Sciatic nerve (tissue), 2 donors: ENCODE measurements around the gene RASGRP3. TPM values are rescaled to one million over a fixed set of nuclear protein-coding genes. Genes with fewer than 3 reads are reported as not detected.

Experiments
- ATAC-seq: fragments of 200-7000 bp; cut with Tn5 transposase; one replicate; pipeline ENCODE4 v1.9.1; 2020; ENCODE audit warnings: mild to moderate bottlenecking, moderate library complexity
- DNase-seq: peaks from one replicate; pipeline ENCODE4 v3.0.0-alpha.2; 2020; ENCODE audit warnings: low spot score
- intact Hi-C: fragments of 100-400 bp; cut with DNase I; formaldehyde crosslinking; loops from one replicate; pipeline ENCODE4 v1.14.2; 2022
- total RNA-seq: library from RNA; stranded (reverse); fragmentation: NEBNext Ultra II Directional; extraction: Animal tissue kit (Norgen Biotek cat#: 25700); gene quantifications from one replicate; pipeline ENCODE4 v1.2.1, GENCODE V29; 2021
- donor health status: DM: no; HTN: no; CAD: no.
- donor health status: DM: no; HTN: no; CAD: no.

The RASGRP3 gene
- total RNA-seq, 1 donor from 2014 or later: 16.0 TPM

- intact Hi-C loops: no loop called here
- no peak for DNase-seq
- ATAC-seq: no peak
Observed at GRCh38 chr2:33602201-33602830, 125.9 kb downstream of the RASGRP3 start.

- intact Hi-C loops: no loop called here
- DNase-seq: no peak
- no peak for ATAC-seq
Observed at GRCh38 chr2:33603416-33603815, 127.0 kb downstream of the RASGRP3 start.

- no peak for ATAC-seq
- no peak for DNase-seq
- intact Hi-C loops: no loop called here
Observed at GRCh38 chr2:33605056-33605455, 128.6 kb downstream of the RASGRP3 start.

GRCh38 chr2:33606100-33606499, 129.7 kb downstream of the RASGRP3 start:
- no peak for DNase-seq
- ATAC-seq: no peak
- intact Hi-C loops: no loop called here

- no peak for ATAC-seq
- DNase-seq: no peak
- intact Hi-C loops: no loop called here
Observed at GRCh38 chr2:33606622-33607021, 130.2 kb downstream of the RASGRP3 start.

GRCh38 chr2:33607251-33607721, 130.8 kb downstream of the RASGRP3 start:
- DNase-seq (no peak), ATAC-seq (no peak)
- intact Hi-C loops: no loop called here

- ATAC-seq: no peak
- intact Hi-C loops: no loop called here
- no peak for DNase-seq
Observed at GRCh38 chr2:33607905-33608304, 131.5 kb downstream of the RASGRP3 start.

GRCh38 chr2:33614190-33614589, 137.7 kb downstream of the RASGRP3 start:
- intact Hi-C loops: no loop called here
- ATAC-seq (no peak), DNase-seq (no peak)

Other genes with a start within 250 kb of the RASGRP3 start
- gene FAM98A, start 122.7 kb downstream of the RASGRP3 start, total RNA-seq: 48.1 TPM